ENCODE results near the gene PHLPP2. TPM values are rescaled to one million over a fixed set of nuclear protein-coding genes. Genes with fewer than 3 reads are reported as not detected.
A peak's percentile ranks its signal among the peaks of the same experiment; 100 is the strongest.

PHLPP2 gene
- total RNA-seq, 6 experiments from 2014 or later, result 2.3 to 9.8 (median 5.6) TPM

DNA sequence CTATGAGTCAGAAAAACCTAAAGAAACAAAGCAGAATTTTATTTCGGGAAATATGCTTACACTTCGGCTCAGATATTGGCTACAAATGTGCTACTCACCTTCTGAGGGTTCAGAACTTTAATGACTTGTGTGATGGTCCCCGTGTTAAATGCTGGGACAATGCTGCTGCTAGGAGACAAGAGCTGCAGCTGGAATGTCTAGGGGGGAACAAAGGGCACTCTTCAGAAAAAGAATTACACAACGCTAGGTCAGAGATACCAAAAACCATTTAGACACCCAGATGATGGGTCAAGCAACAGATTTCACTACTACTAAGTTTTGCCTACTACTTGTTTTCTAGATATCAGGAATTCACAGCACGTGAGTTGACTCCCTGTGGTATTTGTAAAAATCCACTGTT is 10.0 kb upstream of the PHLPP2 start:
- no peak for DNase-seq
- peak in 1 of 4 donors; percentile 18 for ATAC-seq
- no peaks in the 10 kb centered on the region for H3K27me3 ChIP-seq
- no peak overlapping the region for H3K4me3 ChIP-seq
- WGBS (ENCODE audit: insufficient coverage, low coverage, low lambda C conversion rate, missing lambda C conversion rate), result 80% methylated on average over 5 of the region's 5 CpGs
- TF ChIP-seq, protein P1, sequence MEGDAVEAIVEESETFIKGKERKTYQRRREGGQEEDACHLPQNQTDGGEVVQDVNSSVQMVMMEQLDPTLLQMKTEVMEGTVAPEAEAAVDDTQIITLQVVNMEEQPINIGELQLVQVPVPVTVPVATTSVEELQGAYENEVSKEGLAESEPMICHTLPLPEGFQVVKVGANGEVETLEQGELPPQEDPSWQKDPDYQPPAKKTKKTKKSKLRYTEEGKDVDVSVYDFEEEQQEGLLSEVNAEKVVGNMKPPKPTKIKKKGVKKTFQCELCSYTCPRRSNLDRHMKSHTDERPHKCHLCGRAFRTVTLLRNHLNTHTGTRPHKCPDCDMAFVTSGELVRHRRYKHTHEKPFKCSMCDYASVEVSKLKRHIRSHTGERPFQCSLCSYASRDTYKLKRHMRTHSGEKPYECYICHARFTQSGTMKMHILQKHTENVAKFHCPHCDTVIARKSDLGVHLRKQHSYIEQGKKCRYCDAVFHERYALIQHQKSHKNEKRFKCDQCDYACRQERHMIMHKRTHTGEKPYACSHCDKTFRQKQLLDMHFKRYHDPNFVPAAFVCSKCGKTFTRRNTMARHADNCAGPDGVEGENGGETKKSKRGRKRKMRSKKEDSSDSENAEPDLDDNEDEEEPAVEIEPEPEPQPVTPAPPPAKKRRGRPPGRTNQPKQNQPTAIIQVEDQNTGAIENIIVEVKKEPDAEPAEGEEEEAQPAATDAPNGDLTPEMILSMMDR (IDR thresholded peaks at IDR 0.05), result no peak
- TF ChIP-seq POLR2A (IDR thresholded peaks at IDR 0.05), result no peak
- H3K27ac ChIP-seq, result no peak overlapping the region
- no peaks in the 10 kb centered on the region for H3K9me3 ChIP-seq
- intact Hi-C loops (cut with DNase I), result no loop called here
- peaks cover 0 to 70% (median 45%) of the 10 kb centered on the region in 4 donors for H3K36me3 ChIP-seq
- H3K4me1 ChIP-seq, result no peaks in the 10 kb centered on the region

DNA sequence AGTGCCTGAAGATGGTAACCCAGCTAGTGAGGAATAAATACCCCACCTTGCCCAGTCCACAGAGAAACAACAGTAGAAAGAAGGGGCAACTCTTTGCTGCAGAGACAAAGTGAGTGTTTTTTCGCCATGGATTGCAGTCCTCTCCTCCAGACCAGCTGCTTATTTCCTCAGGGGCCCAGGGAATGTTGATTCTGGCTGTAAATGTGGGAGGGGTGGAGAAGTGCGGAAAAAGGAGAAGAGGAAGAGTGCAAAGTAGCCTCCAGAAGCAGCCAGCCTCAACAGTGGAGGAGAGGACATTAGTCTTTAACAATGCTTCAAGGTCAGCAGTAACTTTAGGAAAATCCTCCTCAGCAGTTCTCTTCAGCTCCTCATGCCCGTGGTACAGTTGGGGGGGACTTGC is 8.1 kb upstream of the PHLPP2 start:
- Histone ChIP-seq H3K4me1 (peaks cover 0 to 7% (median 1%) of the 10 kb centered on the region in 4 donors), H3K27ac (no peak overlapping the region), H3K9me3 (no peaks in the 10 kb centered on the region), H3K36me3 (peaks cover 0 to 51% (median 32%) of the 10 kb centered on the region in 4 donors), H3K27me3 (no peaks in the 10 kb centered on the region), H3K4me3 (no peak overlapping the region)
- no peak for DNase-seq
- intact Hi-C loops (cut with DNase I), result no loop called here
- 88% methylated on average over 3 of the region's 3 CpGs for WGBS (ENCODE audit: insufficient coverage, low coverage, low lambda C conversion rate, missing lambda C conversion rate)
- no peak for TF ChIP-seq POLR2A (IDR thresholded peaks at IDR 0.05)
- TF ChIP-seq, protein P1 (IDR thresholded peaks at IDR 0.05), result no peak
- peak in 2 of 4 donors; percentile 24 to 40 for ATAC-seq

DNA sequence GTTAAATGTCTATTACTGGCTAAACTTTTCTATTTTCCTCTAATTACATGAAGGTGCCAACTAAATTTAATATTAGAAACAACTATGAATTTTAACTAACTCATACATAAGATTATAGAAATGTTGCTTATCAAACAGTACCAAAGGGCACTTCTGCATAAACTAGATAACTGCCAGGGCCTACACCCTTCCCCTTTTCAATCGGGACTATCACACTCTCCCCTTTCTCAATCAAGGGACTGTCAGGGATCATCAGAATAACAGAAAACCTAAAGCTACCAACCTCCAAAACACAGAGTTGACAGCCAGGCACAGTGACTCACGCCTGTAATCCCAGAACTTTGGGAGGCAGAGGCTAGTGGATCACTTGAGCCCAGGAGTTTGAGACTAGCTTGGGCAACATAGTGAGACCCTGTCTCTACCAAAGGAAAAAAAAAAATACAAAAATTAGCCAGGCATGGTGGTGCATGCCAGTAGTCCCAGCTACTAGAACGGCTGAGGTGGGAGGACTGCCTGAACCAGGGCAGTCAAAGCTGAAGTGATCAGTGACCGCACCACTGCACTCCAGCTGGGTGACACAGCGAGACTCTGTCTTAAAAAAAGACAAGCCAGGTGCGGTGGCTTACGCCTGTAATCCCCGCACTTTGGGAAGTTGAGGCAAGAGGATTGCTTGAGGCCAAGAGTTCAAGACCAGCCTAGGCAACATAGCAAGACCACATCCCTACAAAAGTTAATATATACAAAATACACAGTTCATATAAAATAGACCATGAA is 3.2 kb upstream of the PHLPP2 start:
- Histone ChIP-seq H3K9me3 (no peaks in the 10 kb centered on the region), H3K36me3 (peaks cover 0 to 24% (median 14%) of the 10 kb centered on the region in 4 donors), H3K4me3 (no peak overlapping the region), H3K4me1 (peaks cover 0 to 24% (median 11%) of the 10 kb centered on the region in 4 donors), H3K27me3 (no peaks in the 10 kb centered on the region), H3K27ac (peak overlapping the region; percentile 52 to 68 (median 59))
- DNase-seq (no peak), ATAC-seq (peak in 1 of 4 donors; percentile 20)
- intact Hi-C loops (cut with DNase I), result no loop called here
- no peak for TF ChIP-seq POLR2A (IDR thresholded peaks at IDR 0.05)
- TF ChIP-seq, protein P1 (IDR thresholded peaks at IDR 0.05), result no peak
- 76% methylated on average over 8 of the region's 8 CpGs for WGBS (ENCODE audit: insufficient coverage, low coverage, low lambda C conversion rate, missing lambda C conversion rate)

DNA sequence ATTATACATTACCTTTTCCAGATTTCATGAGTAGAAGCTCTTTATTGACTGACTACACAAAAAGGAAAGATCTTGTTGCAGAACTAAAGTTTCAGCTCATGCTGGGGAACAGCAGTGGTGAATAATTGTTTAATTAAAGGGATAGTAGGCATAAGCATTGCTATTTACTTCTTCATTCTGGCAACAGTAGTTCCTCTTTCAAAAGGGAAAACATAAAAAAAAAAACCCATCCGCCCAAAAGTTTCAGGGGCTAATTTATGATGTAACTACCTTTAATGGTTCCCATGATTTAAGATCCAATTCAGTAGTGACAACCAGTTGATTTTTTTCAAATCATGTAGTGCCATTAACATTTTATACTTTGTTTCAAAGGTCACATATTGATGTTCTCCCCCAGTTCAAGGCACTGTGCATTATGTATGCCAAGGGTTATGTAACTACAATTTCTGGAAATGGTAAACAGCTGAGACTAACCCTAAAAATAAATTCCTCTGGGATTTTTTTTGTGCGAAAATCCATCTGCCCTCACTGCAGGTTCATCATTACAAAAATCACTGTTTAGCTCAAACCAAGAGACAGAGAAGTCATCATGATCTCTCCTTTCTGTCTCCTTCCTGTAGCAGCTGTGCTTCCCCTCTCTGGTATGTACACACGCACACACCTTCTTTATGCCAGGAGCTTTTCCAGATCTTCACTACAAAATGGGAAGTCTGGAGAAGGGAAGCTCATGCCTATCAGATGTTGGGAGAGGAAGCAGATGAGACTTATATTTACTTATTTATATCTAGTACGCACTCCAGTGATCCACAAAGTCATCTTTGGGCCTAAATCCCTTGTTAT is 2.2 kb upstream of the PHLPP2 start:
- H3K4me1 ChIP-seq, result peaks cover 0 to 24% (median 11%) of the 10 kb centered on the region in 4 donors
- H3K27ac ChIP-seq, result peak overlapping the region; percentile 52 to 68 (median 59)
- no peak overlapping the region for H3K4me3 ChIP-seq
- ATAC-seq (peak; percentile 13 to 42 (median 25)), DNase-seq (no peak)
- intact Hi-C loops (cut with DNase I), result no loop called here
- 27% methylated on average over 4 of the region's 4 CpGs for WGBS (ENCODE audit: insufficient coverage, low coverage, low lambda C conversion rate, missing lambda C conversion rate)
- TF ChIP-seq, protein P1 (IDR thresholded peaks at IDR 0.05), result no peak
- TF ChIP-seq POLR2A (IDR thresholded peaks at IDR 0.05), result no peak
- H3K36me3 ChIP-seq, result peaks cover 0 to 14% (median 5%) of the 10 kb centered on the region in 4 donors
- no peaks in the 10 kb centered on the region for H3K27me3 ChIP-seq
- no peaks in the 10 kb centered on the region for H3K9me3 ChIP-seq
